Fibroblast of lung (primary cell): ENCODE data around the gene NDUFAF5. TPM values are rescaled to one million over a fixed set of nuclear protein-coding genes. Genes with fewer than 3 reads are reported as not detected.

Experiments used
- DNase-seq, 2 donors: peaks; one replicate each; pipeline versions ENCODE4 v3.0.0 to v3.0.0-alpha.2; 2010; ENCODE audit warnings: low read depth in 2 of 2
- H2AFZ ChIP-seq: 2 replicates; pipeline ENCODE4 v1.5.1; 2012; ENCODE audit warnings: low read length, control low read depth, inconsistent platforms
- H3K27ac ChIP-seq: 2 replicates; pipeline ENCODE4 v1.5.1; 2011; ENCODE audit warnings: low read length, control low read depth; ENCODE audit not compliant: insufficient read depth
- H3K27me3 ChIP-seq: 2 replicates; pipeline ENCODE4 v1.5.1; 2011; ENCODE audit warnings: mild to moderate bottlenecking, low read length; ENCODE audit not compliant: control insufficient read depth, insufficient read depth
- H3K36me3 ChIP-seq: 2 replicates; pipeline ENCODE4 v1.5.1; 2011; ENCODE audit warnings: low read length; ENCODE audit not compliant: control insufficient read depth, insufficient read depth
- H3K4me1 ChIP-seq: 2 replicates; pipeline ENCODE4 v1.5.1; 2011; ENCODE audit warnings: low read length; ENCODE audit not compliant: control insufficient read depth, insufficient read depth; ENCODE audit errors: extremely low read depth
- H3K4me2 ChIP-seq: 2 replicates; pipeline ENCODE4 v1.5.1; 2011; ENCODE audit warnings: low read length, control low read depth; ENCODE audit not compliant: insufficient read depth; ENCODE audit errors: extremely low read depth
- H3K4me3 ChIP-seq, 4 experiments: fragments of 200-600 bp in 1 of 4; sonication (generic) in 1 of 4; replicated peaks in 1 of 4; 2 replicates each; pipeline ENCODE4 v1.5.1; 2011 to 2016; ENCODE audit warnings: low read length in 4 of 4, low read depth in 3 of 4, mild to moderate bottlenecking in 3 of 4, control low read depth in 2 of 4, inconsistent platforms in 1 of 4, mixed read lengths in 1 of 4; ENCODE audit not compliant: insufficient read depth in 1 of 4; ENCODE audit errors: control extremely low read depth in 1 of 4
- H3K79me2 ChIP-seq: 2 replicates; pipeline ENCODE4 v1.5.1; 2012; ENCODE audit warnings: mild to moderate bottlenecking, low read length, inconsistent platforms; ENCODE audit not compliant: control insufficient read depth, insufficient read depth
- H3K9ac ChIP-seq: 2 replicates; pipeline ENCODE4 v1.5.1; 2011; ENCODE audit warnings: mild to moderate bottlenecking, low read length, control low read depth; ENCODE audit not compliant: insufficient read depth
- H3K9me3 ChIP-seq: 2 replicates; pipeline ENCODE4 v1.5.1; 2012; ENCODE audit warnings: low read depth, low read length; ENCODE audit not compliant: control insufficient read depth, insufficient read depth
- H4K20me1 ChIP-seq: 2 replicates; pipeline ENCODE4 v1.5.1; 2011; ENCODE audit warnings: low read length; ENCODE audit not compliant: control insufficient read depth, insufficient read depth; ENCODE audit errors: extremely low read depth
- EZH2 ChIP-seq: IDR thresholded peaks from 2 replicates; pipeline ENCODE4 v1.5.1; 2012; ENCODE audit warnings: low read length, control low read depth, mild to moderate bottlenecking; ENCODE audit errors: missing control alignments
- polyA plus RNA-seq, 2 donors: library from polyadenylated mRNA; depleted of rRNA in 1 of 2; stranded (reverse) in 1 of 2; unstranded in 1 of 2; fragments of >200 nt; gene quantifications; 2 replicates each; pipeline ENCODE4 v1.2.1, GENCODE V29; 2011 to 2012; ENCODE audit warnings: missing spikeins in 1 of 2
- total RNA-seq: library from RNA; depleted of rRNA; stranded (reverse); fragments of >200 nt; gene quantifications from 2 replicates; pipeline ENCODE4 v1.2.1, GENCODE V29; 2014
- TF ChIP-seq, protein P1 (sequence below), 2 donors: IDR thresholded peaks in 1 of 2; conservative IDR thresholded peaks in 1 of 2; 1 replicate in 1 of 2; 2 replicates in 1 of 2; pipeline ENCODE4 v1.5.1; 2011 to 2012; ENCODE audit warnings: low read length in 2 of 2, control low read depth in 1 of 2, inconsistent platforms in 1 of 2, low read depth in 1 of 2, mild to moderate bottlenecking in 1 of 2

NDUFAF5 gene
- total and polyA plus RNA-seq, 2 donors (not counting 1 experiment from before 2014, with no cell fraction given), result 12.7 to 17.3 TPM

DNA sequence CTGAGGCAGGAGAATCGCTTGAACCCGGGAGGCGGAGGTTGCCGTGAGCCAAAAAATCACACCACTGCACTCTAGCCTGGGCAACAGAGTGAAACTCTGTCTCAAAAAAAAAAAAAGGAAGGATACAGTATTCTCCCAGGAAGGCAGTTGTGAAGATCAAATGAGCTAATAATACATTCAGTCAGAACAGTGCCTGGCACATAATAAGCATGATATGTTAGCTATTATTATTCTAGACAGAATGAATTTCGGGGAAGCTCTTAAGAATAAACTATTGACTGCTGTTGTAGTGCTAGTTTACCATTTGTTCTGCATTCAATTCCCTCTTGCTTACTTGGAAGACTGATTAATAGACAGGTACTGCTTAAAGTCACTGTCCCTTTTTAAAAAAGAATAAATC, 40.6 kb downstream of the NDUFAF5 start:
- Histone ChIP-seq H3K4me3 (no peak overlapping the region), H3K27ac (no peak overlapping the region), H3K4me1 (no peaks in the 10 kb centered on the region), H3K4me2 (no peak overlapping the region), H3K9me3 (no peaks in the 10 kb centered on the region), H3K27me3 (peaks cover 5% of the 10 kb centered on the region), H3K79me2 (no peaks in the 10 kb centered on the region), H2AFZ (no peak overlapping the region), H3K36me3 (no peaks in the 10 kb centered on the region), H3K9ac (no peak overlapping the region), H4K20me1 (no peaks in the 10 kb centered on the region)
- DNase-seq, result no peak
- TF ChIP-seq, protein P1, sequence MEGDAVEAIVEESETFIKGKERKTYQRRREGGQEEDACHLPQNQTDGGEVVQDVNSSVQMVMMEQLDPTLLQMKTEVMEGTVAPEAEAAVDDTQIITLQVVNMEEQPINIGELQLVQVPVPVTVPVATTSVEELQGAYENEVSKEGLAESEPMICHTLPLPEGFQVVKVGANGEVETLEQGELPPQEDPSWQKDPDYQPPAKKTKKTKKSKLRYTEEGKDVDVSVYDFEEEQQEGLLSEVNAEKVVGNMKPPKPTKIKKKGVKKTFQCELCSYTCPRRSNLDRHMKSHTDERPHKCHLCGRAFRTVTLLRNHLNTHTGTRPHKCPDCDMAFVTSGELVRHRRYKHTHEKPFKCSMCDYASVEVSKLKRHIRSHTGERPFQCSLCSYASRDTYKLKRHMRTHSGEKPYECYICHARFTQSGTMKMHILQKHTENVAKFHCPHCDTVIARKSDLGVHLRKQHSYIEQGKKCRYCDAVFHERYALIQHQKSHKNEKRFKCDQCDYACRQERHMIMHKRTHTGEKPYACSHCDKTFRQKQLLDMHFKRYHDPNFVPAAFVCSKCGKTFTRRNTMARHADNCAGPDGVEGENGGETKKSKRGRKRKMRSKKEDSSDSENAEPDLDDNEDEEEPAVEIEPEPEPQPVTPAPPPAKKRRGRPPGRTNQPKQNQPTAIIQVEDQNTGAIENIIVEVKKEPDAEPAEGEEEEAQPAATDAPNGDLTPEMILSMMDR (conservative IDR thresholded peaks at IDR 0.05 in 1 of 2, IDR thresholded peaks at IDR 0.05 in 1 of 2; ENCODE audit: low read depth in 1 of 2, low read length in 2 of 2), result no peak
- TF ChIP-seq EZH2, result no peak

DNA sequence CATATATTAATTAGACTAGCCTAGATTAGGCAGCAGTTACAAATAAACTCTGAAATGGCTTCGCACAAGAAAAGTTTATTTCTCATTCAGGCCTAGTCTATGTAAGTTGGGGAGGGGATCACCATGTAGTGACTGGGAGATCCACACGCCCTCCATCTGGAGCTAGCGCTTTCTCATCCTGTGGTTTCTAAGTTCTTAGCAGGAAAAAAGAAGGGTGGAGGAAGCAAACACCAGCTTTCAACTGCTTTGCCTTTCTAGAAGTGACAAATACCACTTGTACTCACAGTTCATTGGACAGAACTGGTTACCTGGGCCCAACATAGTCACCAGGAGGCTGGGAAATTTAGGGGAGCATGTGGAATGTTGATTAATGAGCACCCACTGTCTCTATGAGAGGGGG, 46.6 kb downstream of the NDUFAF5 start:
- no peaks in the 10 kb centered on the region for H3K9me3 ChIP-seq
- no peak overlapping the region for H3K9ac ChIP-seq
- no peaks in the 10 kb centered on the region for H3K79me2 ChIP-seq
- H3K4me2 ChIP-seq, result no peak overlapping the region
- H3K27ac ChIP-seq, result no peak overlapping the region
- no peaks in the 10 kb centered on the region for H3K36me3 ChIP-seq
- no peak overlapping the region for H3K4me3 ChIP-seq
- peaks cover 1% of the 10 kb centered on the region for H3K27me3 ChIP-seq
- H4K20me1 ChIP-seq, result no peaks in the 10 kb centered on the region
- no peak for DNase-seq
- H3K4me1 ChIP-seq, result no peaks in the 10 kb centered on the region
- TF ChIP-seq, protein P1 (conservative IDR thresholded peaks at IDR 0.05 in 1 of 2, IDR thresholded peaks at IDR 0.05 in 1 of 2; ENCODE audit: low read depth in 1 of 2, low read length in 2 of 2), result no peak
- no peak for TF ChIP-seq EZH2
- no peak overlapping the region for H2AFZ ChIP-seq

- H3K9me3 ChIP-seq, result no peaks in the 10 kb centered on the region
- H2AFZ ChIP-seq, result no peak overlapping the region
- no peak overlapping the region for H3K27ac ChIP-seq
- H3K79me2 ChIP-seq, result no peaks in the 10 kb centered on the region
- H3K27me3 ChIP-seq, result no peaks in the 10 kb centered on the region
- no peak for TF ChIP-seq EZH2
- TF ChIP-seq, protein P1 (conservative IDR thresholded peaks at IDR 0.05 in 1 of 2, IDR thresholded peaks at IDR 0.05 in 1 of 2; ENCODE audit: low read depth in 1 of 2, low read length in 2 of 2), result no peak
- DNase-seq, result no peak
- H3K4me3 ChIP-seq, result no peak overlapping the region
- H3K4me1 ChIP-seq, result no peaks in the 10 kb centered on the region
- no peak overlapping the region for H3K9ac ChIP-seq
- H4K20me1 ChIP-seq, result no peaks in the 10 kb centered on the region
- H3K36me3 ChIP-seq, result no peaks in the 10 kb centered on the region
- no peak overlapping the region for H3K4me2 ChIP-seq
These were observed 53.8 kb downstream of the NDUFAF5 start for GRCh38 chr20:13838664-13839063.
